GM10248 (cell line): ENCODE results near the gene SLCO4A1.

ENCODE experiments used
- CTCF ChIA-PET: fragments of 300-600 bp; sonication (Branson Sonifier 250); formaldehyde crosslinking; extraction: SDS; loops from one replicate; lab custom pipeline; 2021; ENCODE audit warnings: antibody characterized with exemption; lab: Yijun Ruan, JAX
- POLR2A ChIA-PET: fragments of 350-650 bp; sonication (Branson Sonifier 250); formaldehyde crosslinking; extraction: SDS; loops from one replicate; lab custom pipeline; 2020; ENCODE audit warnings: antibody characterized with exemption; lab: Yijun Ruan, JAX
- DNase-seq: peaks from one replicate; pipeline ENCODE4 v3.0.0; 2012; ENCODE audit errors: extremely low spot score
- TF ChIP-seq, protein P1 (sequence below): IDR thresholded peaks from 2 replicates; pipeline ENCODE4 v1.5.1; 2012; ENCODE audit warnings: mild to moderate bottlenecking, low read depth; ENCODE audit errors: extremely low read depth, missing control alignments, control extremely low read depth

The SLCO4A1 gene

DNA sequence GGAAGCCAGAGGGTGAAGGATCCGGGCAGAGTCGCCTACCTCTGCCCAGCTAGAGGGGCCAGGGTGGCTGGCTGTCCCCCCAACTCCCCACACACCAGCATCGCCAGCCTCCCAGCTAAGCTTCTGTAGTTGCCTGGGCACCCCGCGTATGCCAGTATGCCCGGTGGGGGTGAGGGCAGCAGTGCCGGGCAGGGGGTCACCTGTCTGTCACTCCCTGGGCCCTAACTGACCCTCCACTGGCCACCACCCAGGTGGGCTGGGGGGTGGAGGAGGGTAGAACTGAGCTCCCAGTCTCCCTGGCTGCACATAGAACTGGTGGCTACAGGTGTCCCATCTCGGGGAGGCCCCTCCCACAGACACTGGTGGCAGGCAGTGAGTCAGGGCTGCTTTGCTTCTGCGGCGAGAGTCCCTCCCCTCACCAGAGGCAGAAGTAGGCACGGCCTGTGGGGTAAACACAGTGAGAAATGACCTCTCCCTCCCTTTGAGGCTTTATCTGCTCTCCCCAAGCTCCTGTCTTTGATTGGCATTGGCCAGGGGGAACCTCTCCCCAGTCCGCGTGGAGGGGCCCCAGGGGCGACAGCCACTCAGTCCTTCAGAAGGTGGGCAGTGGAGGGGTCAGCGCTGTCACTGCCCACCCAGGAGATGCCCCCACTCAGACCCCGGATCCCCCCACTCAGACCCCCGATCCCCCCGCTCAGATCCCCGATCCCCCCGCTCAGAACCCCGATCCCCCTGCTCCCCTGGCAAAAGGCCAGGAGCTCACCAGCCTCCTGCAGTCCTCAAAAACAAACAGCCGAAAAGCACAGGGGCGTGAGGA lies 68.8 kb downstream of the SLCO4A1 start:
- TF ChIP-seq, protein P1, sequence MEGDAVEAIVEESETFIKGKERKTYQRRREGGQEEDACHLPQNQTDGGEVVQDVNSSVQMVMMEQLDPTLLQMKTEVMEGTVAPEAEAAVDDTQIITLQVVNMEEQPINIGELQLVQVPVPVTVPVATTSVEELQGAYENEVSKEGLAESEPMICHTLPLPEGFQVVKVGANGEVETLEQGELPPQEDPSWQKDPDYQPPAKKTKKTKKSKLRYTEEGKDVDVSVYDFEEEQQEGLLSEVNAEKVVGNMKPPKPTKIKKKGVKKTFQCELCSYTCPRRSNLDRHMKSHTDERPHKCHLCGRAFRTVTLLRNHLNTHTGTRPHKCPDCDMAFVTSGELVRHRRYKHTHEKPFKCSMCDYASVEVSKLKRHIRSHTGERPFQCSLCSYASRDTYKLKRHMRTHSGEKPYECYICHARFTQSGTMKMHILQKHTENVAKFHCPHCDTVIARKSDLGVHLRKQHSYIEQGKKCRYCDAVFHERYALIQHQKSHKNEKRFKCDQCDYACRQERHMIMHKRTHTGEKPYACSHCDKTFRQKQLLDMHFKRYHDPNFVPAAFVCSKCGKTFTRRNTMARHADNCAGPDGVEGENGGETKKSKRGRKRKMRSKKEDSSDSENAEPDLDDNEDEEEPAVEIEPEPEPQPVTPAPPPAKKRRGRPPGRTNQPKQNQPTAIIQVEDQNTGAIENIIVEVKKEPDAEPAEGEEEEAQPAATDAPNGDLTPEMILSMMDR, result no peak
- CTCF ChIA-PET, result interaction anchor here (1.1 to 1.6 kb wide), 3 partner anchors 9 to 54 kb away, joined by 3 read pairs; no protein-coding TSS in a partner anchor
- POLR2A ChIA-PET, result interaction anchor here (0.6 kb wide), 1 partner anchor 28 kb away, joined by 4 read pairs; no protein-coding TSS in a partner anchor
- DNase-seq, result no peak

DNA sequence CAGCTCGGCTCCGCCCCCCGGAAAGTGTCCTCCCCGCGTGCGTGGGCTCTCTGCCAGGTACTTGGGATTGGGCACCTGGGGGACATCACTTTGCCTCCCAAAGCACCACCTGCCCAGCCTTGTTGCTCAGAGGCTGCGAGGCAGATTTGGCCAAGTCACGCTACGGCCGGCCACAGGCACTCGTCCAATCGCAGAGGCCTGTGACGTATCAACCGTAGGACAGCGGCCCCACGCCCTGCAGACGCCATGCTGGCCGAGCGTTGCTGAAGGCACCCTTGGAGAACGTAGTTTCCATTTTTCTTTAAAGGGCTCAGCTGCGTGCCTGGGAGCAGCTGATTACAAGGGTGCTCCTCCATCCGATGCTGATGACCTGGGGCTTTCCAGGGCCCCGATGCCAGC lies 69.4 kb downstream of the SLCO4A1 start:
- ChIA-PET CTCF (interaction anchor here (1.1 to 1.6 kb wide), 3 partner anchors 9 to 53 kb away, joined by 3 read pairs; no protein-coding TSS in a partner anchor), POLR2A (interaction anchor here (0.6 kb wide), 1 partner anchor 28 kb away, joined by 4 read pairs; no protein-coding TSS in a partner anchor)
- TF ChIP-seq, protein P1, result no peak
- DNase-seq, result no peak

DNA sequence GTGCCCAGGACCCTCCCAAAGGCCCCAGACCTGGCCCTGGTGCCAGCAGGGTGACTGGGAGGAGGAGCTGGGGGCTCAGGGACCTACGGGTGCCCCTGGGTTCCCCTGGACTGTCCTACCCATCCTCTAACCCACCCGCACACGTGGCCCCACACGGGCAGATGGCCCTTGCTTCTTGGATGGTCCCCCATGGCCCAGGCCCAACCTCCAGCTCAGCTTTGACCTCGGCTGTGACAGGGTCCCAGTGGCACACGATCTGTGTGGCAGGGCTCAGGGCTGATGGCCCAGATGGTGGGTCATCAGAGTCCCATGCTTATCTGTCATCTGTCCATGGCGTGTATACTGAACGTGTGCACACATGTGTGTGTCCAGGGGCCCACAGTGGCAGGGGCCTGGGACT lies 70.3 kb downstream of the SLCO4A1 start:
- DNase-seq, result no peak
- ChIA-PET POLR2A (no interaction called here), CTCF (no interaction called here)
- TF ChIP-seq, protein P1, result no peak

DNA sequence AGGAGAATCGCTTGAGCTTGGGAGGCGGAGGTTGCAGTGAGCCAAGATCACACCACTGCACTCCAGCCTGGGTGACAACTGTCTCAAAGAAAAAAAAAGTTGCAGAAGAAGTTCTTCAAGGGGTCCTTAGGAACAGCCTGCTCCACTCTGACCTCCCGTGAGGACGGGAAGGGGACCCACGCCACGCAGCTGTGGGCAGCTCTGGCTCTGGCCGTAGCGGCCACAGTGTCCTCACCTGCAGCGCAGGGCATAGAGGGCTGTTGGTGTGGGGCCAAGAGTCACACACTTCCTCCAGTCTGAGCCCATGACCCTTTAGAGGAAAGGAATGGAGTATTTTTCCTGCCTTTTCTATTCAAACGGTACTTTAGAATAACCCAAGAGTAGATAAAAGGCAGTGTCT lies 71.7 kb downstream of the SLCO4A1 start:
- DNase-seq, result no peak
- TF ChIP-seq, protein P1, result no peak
- ChIA-PET CTCF (interaction anchor here (1.1 kb wide), 1 partner anchor 8 kb away, joined by 3 read pairs; no protein-coding TSS in a partner anchor), POLR2A (no interaction called here)

DNA sequence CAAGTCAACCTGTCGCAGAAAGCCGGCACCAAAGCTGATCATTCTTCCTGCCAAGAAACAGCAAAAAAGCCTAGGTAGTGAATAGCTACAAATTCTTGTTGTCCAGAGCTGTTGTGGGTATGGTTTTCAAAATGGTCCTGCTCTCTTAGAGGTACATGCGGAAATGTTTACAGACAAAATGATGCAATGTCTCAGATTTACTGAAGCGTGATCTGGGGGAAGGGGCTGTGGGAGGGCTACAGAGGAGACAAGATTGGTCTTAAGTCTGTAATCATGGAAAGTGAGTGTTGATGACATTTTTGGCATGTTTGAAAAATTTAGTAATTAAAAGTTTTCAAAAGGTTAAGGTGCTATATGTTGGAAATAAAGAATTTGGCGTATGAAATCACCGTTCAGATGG lies 72.5 kb downstream of the SLCO4A1 start:
- CTCF ChIA-PET, result interaction anchor here (1.0 to 1.1 kb wide), 2 partner anchors 9 kb away, joined by 3 read pairs; no protein-coding TSS in a partner anchor
- TF ChIP-seq, protein P1, result no peak
- no peak for DNase-seq
- POLR2A ChIA-PET, result no interaction called here

DNA sequence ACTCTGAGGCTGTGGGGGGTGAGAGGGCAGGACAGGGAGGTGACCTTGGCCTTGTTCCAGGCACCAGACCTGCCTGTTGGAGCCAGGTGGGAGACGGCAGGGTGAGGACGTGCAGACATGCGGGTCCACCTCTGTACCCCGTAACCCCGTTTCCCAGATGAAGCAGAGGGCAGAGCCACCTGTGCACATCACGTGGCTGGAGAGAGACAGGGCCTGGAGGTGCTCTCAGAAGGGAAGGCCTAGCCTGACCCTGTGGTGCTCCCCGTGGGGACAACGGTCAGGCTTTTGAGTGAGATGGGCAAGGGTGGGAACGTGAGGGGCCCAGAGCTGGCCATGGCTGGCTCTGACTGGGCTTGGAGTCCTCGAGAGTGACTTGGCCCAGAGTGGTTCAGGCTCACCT lies 72.9 kb downstream of the SLCO4A1 start:
- DNase-seq, result no peak
- ChIA-PET POLR2A (no interaction called here), CTCF (interaction anchor here (1.0 to 1.1 kb wide), 2 partner anchors 9 to 10 kb away, joined by 3 read pairs; no protein-coding TSS in a partner anchor)

More for the DNA sequence above, 72.9 kb downstream of the SLCO4A1 start:
- TF ChIP-seq, protein P1, result no peak
